GM18858 (cell line): ENCODE results near the gene TNS1.

Experiments
- ATAC-seq: cut with Tn5 transposase; IDR thresholded peaks from one replicate; pipeline ENCODE4 v1.9.1; 2021; ENCODE audit not compliant: unreplicated experiment

Gene TNS1

GRCh38 chr2:217999595-217999959 is 3.2 kb downstream of the TNS1 start:
- ATAC-seq, result no peak

GRCh38 chr2:217998926-217999594 is 3.7 kb downstream of the TNS1 start:
- ATAC-seq, result no peak

- no peak for ATAC-seq
Measured at GRCh38 chr2:217997510-217997909, 5.3 kb downstream of the TNS1 start.

- no peak for ATAC-seq
Measured at GRCh38 chr2:217996361-217996760, 6.4 kb downstream of the TNS1 start.

GRCh38 chr2:217995731-217996231 is 7.0 kb downstream of the TNS1 start:
- no peak for ATAC-seq

- no peak for ATAC-seq
Measured at GRCh38 chr2:217994776-217995274, 8.0 kb downstream of the TNS1 start.

GRCh38 chr2:217993817-217994463 is 8.9 kb downstream of the TNS1 start:
- ATAC-seq, result no peak

- ATAC-seq, result no peak
Measured at GRCh38 chr2:217993138-217993537, 9.7 kb downstream of the TNS1 start.

GRCh38 chr2:217992061-217992460 is 10.7 kb downstream of the TNS1 start:
- no peak for ATAC-seq

- no peak for ATAC-seq
Measured at GRCh38 chr2:217990791-217991465, 11.9 kb downstream of the TNS1 start.

- no peak for ATAC-seq
Measured at GRCh38 chr2:217990389-217990788, 12.4 kb downstream of the TNS1 start.

GRCh38 chr2:217989221-217989948 is 13.4 kb downstream of the TNS1 start:
- no peak for ATAC-seq

GRCh38 chr2:217988840-217989204 is 14.0 kb downstream of the TNS1 start:
- ATAC-seq, result no peak

GRCh38 chr2:217988014-217988839 is 14.6 kb downstream of the TNS1 start:
- ATAC-seq, result no peak

- ATAC-seq, result no peak
Measured at GRCh38 chr2:217987391-217987790, 15.4 kb downstream of the TNS1 start.

- no peak for ATAC-seq
Measured at GRCh38 chr2:217986256-217986961, 16.4 kb downstream of the TNS1 start.

GRCh38 chr2:217983276-217984233 is 19.2 kb downstream of the TNS1 start:
- no peak for ATAC-seq

GRCh38 chr2:217981971-217982370 is 20.8 kb downstream of the TNS1 start:
- no peak for ATAC-seq
